HepG2 (cell line): ENCODE results near the gene SNX15. TPM values are rescaled to one million over a fixed set of nuclear protein-coding genes. Genes with fewer than 3 reads are reported as not detected.

Experiments used
- ATM ChIP-seq: fragments of 450-650 bp; IDR thresholded peaks from 2 replicates; pipeline ENCODE4 v1.7.1; 2017; ENCODE audit warnings: mild to moderate bottlenecking, borderline replicate concordance
- CCAR2 ChIP-seq: fragments of 200-400 bp; formaldehyde crosslinking; optimal IDR thresholded peaks from 2 replicates; pipeline ENCODE3; 2018; ENCODE audit warnings: low read depth, mild to moderate bottlenecking, low read length, moderate library complexity
- ETS1 ChIP-seq: sonication (generic); formaldehyde crosslinking; IDR thresholded peaks from 2 replicates; pipeline ENCODE4 v1.4.0; 2020; ENCODE audit warnings: missing genetic modification reagents
- HHEX ChIP-seq: IDR thresholded peaks from 2 replicates; pipeline ENCODE4 v1.6.1; 2016; ENCODE audit warnings: control low read depth
- HNF1A ChIP-seq, 2 experiments: sonication (generic) in 1 of 2; formaldehyde crosslinking in 1 of 2; IDR thresholded peaks; 2 replicates each; pipeline versions ENCODE4 v1.4.0 to v1.6.1; 2016 to 2020; ENCODE audit warnings: borderline replicate concordance in 1 of 2, low read depth in 1 of 2, mild to moderate bottlenecking in 1 of 2, missing genetic modification reagents in 1 of 2
- KLF13 ChIP-seq: sonication (generic); formaldehyde crosslinking; IDR thresholded peaks from 2 replicates; pipeline ENCODE4 v1.4.0; 2020; ENCODE audit warnings: mild to moderate bottlenecking, missing genetic modification reagents
- MEIS2 ChIP-seq: sonication (generic); formaldehyde crosslinking; IDR thresholded peaks from 2 replicates; pipeline ENCODE4 v1.9.0; 2021; ENCODE audit warnings: mild to moderate bottlenecking, missing genetic modification reagents
- NFATC3 ChIP-seq: sonication (generic); formaldehyde crosslinking; IDR thresholded peaks from 2 replicates; pipeline ENCODE4 v1.5.1; 2020; ENCODE audit warnings: mild to moderate bottlenecking, missing genetic modification reagents
- PBX3 ChIP-seq: sonication (generic); formaldehyde crosslinking; IDR thresholded peaks from 2 replicates; pipeline ENCODE4 v1.8.1; 2023; ENCODE audit warnings: missing genetic modification reagents, inconsistent platforms, borderline replicate concordance
- PHF20 ChIP-seq: sonication (generic); formaldehyde crosslinking; IDR thresholded peaks from 2 replicates; pipeline ENCODE4 v1.5.0; 2020; ENCODE audit warnings: mild to moderate bottlenecking, missing genetic modification reagents
- STAT6 ChIP-seq: sonication (generic); formaldehyde crosslinking; IDR thresholded peaks from 2 replicates; pipeline ENCODE4 v1.4.0; 2020; ENCODE audit warnings: missing genetic modification reagents, mild to moderate bottlenecking, borderline replicate concordance
- U2AF2 ChIP-seq: fragments of 200-400 bp; formaldehyde crosslinking; IDR thresholded peaks from 2 replicates; pipeline ENCODE4 v1.6.1; 2017; ENCODE audit warnings: low read depth, mild to moderate bottlenecking, low read length
- ZBTB25 ChIP-seq: IDR thresholded peaks from 2 replicates; pipeline ENCODE4 v1.6.1; 2018; ENCODE audit warnings: missing genetic modification reagents
- ZNF180 ChIP-seq: sonication (generic); formaldehyde crosslinking; IDR thresholded peaks from 2 replicates; pipeline ENCODE4 v1.4.0; 2020; ENCODE audit warnings: low read depth, missing genetic modification reagents, borderline replicate concordance
- ZNF496 ChIP-seq: sonication (generic); formaldehyde crosslinking; IDR thresholded peaks from 2 replicates; pipeline ENCODE4 v1.8.1; 2023; ENCODE audit warnings: mild to moderate bottlenecking, moderate library complexity, missing genetic modification reagents; ENCODE audit not compliant: insufficient replicate concordance
- ZNF607 ChIP-seq: sonication (generic); formaldehyde crosslinking; IDR thresholded peaks from 2 replicates; pipeline ENCODE4 v1.5.1; 2020; ENCODE audit warnings: missing genetic modification reagents, mild to moderate bottlenecking, borderline replicate concordance
- ZNF616 ChIP-seq: sonication (generic); formaldehyde crosslinking; IDR thresholded peaks from 2 replicates; pipeline ENCODE4 v1.5.0; 2020; ENCODE audit warnings: low read depth, mild to moderate bottlenecking, missing genetic modification reagents
- ZNF768 ChIP-seq: sonication (generic); formaldehyde crosslinking; IDR thresholded peaks from 2 replicates; pipeline ENCODE4 v1.4.0; 2020; ENCODE audit warnings: missing genetic modification reagents
- polyA plus RNA-seq, 8 experiments: library from polyadenylated mRNA; depleted of rRNA in 3 of 8; stranded (reverse) in 7 of 8; unstranded in 1 of 8; fragments of >200 nt; fragmentation: Illumina TruSeq in 4 of 8; extraction: Trizol in 4 of 8; gene quantifications; 2 replicates each; pipeline versions ENCODE4 v1.2.1 to v1.2.3, GENCODE V29; 2011 to 2016; ENCODE audit warnings: low read depth in 4 of 8, missing spikeins in 1 of 8, mixed read lengths in 1 of 8; ENCODE audit not compliant: insufficient read depth in 1 of 8
- total RNA-seq, 5 experiments: library from RNA; depleted of rRNA; stranded (reverse); fragments of >200 nt; fragmentation: Illumina TruSeq; extraction: Trizol; gene quantifications; 2 replicates each; pipeline ENCODE4 v1.2.3, GENCODE V29; 2016; ENCODE audit warnings: low read depth in 1 of 5

The SNX15 gene
- total and polyA plus RNA-seq, 2 of the 13 experiments (the other 11 are each of a cell fraction or from before 2014, with no cell fraction given), result 19.1 to 22.6 TPM

GRCh38 chr11:65013130-65013887, 13.9 kb upstream of the SNX15 start (continued):
- TF ChIP-seq ZNF496 (CRISPR knock-in tag) (no peak), ZNF180 (CRISPR knock-in tag) (no peak), ATM (no peak), ZBTB25 (no peak), HHEX (CRISPR knock-in tag) (no peak), STAT6 (CRISPR knock-in tag) (no peak), HNF1A (IDR thresholded peaks at IDR 0.05; ENCODE audit: low read depth) (no peak), HNF1A (CRISPR knock-in tag; IDR thresholded peaks at IDR 0.05; ENCODE audit: borderline replicate concordance) (no peak), MEIS2 (CRISPR knock-in tag) (no peak), ZNF607 (CRISPR knock-in tag) (0 out of 2 replicates have a peak, but pooled peaks have one; percentile 42), U2AF2 (no peak), KLF13 (CRISPR knock-in tag) (no peak), ZNF616 (CRISPR knock-in tag) (no peak), CCAR2 (peak; percentile 5), PBX3 (no peak), PHF20 (CRISPR knock-in tag) (no peak), ZNF768 (CRISPR knock-in tag) (0 out of 2 replicates have a peak, but pooled peaks have one; percentile 25), NFATC3 (CRISPR knock-in tag) (no peak), ETS1 (CRISPR knock-in tag) (no peak)
